KG1 (cell line): ENCODE results near the gene AKAP13.

Experiments used
- DNase-seq: peaks from one replicate; lab custom pipeline; 2025; lab: John Stamatoyannopoulos, UW

The AKAP13 gene

DNA sequence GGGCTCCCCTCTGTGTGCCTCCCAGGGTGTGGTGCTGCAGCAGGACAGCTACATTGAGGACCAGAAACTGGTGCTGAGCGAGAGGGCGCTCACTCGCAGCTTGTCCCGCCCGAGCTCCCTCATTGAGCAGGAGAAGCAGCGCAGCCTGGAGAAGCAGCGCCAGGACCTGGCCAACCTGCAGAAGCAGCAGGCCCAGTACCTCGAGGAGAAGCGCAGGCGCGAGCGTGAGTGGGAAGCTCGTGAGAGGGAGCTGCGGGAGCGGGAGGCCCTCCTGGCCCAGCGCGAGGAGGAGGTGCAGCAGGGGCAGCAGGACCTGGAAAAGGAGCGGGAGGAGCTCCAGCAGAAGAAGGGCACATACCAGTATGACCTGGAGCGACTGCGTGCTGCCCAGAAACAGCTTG, 360.6 kb downstream of the AKAP13 start:
- no peak for DNase-seq

DNA sequence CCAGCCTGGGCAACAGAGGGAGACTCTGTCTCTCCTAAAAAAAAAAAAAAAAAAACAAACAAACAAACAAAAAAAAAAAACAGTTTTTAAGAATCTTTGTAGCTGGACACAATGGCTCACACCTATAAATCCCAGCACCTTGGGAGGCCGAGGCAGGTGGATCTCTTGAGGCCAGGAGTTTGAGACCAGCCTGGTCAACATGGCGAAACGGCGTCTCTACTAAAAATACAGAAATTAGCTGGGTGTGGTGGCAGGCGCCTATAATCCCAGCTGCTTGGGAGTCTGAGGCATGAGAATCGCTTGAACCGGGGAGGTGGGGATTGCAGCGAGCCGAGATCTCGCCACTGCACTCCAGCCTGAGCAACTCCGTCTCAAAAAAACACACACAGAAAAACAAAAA, 361.3 kb downstream of the AKAP13 start:
- DNase-seq: no peak

DNA sequence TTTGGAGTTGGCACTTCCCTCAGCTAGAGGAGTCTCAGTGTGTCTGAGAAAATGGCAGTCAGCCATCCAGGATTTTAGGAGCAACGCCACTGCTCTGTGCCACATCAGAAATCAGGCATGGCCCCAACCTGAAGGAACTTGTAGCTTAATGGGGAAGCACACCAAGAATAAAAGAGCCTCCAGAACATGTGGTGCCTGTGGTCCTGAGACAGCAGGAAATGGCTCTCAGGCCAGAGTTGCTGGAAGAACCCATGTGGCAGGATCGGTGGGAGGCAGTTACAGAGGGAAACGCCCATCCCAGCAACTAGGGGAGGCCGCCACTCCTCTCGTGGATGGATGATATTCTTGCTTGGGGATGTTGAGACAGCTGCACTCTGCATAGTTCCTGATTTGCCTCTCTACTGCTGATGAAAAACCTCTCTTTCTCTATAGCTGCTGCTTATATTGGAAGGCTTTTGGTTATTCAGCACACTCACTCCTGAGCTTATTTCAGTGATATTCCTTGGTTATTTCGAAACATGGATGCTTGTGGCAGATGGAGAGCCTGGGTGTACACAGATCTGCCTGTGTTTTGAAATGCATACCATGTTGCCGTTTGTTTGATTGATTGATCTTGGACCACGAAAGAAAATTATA, 361.9 kb downstream of the AKAP13 start:
- no peak for DNase-seq

DNA sequence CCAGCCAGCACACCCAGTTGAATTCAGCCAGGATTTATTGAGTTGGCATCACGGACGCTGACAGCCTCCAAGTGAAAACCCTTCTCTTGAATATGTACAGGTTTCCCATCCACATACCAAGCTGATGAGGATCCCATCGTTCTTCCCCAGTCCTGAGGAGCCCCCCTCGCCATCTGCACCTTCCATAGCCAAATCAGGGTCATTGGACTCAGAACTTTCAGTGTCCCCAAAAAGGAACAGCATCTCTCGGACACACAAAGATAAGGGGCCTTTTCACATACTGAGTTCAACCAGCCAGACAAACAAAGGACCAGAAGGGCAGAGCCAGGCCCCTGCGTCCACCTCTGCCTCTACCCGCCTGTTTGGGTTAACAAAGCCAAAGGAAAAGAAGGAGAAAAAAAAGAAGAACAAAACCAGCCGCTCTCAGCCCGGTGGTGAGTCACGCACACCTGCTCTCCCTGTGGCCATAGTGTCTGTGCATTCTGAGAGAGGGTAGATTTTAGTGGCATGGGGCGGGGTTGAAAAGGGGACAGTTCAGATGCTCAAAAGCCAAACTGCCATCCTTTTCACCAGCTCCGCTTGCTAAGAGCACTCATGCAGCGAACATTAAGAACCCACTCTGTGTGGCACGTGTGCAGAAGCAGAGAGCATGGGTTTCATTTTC, 363.1 kb downstream of the AKAP13 start:
- DNase-seq: no peak

DNA sequence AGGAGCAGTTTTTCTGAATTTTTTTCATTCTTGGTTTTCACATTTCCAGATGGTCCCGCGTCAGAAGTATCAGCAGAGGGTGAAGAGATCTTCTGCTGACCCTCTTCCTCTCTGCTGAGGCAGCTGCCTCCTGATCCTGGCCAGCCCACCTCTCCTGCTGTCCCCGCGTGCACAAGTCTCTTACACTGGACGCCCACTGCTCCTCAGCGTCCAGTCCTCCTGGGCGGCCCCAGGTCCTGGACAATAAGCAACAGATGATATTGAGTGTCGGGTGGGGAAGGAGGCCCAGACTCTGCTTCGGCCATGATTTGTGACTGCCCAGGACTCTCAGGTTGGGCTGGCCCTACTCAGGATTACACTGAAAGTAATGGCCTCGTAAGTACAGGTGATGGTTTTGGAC, 364.2 kb downstream of the AKAP13 start:
- no peak for DNase-seq

DNA sequence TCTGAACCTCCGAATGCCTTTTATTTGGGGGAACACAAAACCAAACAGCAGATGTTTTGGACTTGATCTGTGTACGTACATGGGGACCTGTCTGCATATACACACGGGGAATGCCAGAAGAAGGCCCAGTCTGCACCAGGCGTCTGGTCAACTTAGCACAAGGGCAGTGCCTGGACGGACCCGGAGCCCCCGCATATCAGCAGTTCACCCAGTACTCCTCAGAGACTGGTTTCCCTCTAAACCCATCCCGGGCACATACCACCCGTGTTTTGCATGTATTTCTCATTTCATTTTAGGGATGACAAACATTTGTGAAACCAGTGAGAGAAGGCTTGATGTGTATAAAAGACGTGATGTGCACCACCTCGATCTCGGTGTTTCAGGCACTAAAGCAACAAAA, 364.6 kb downstream of the AKAP13 start:
- no peak for DNase-seq

DNA sequence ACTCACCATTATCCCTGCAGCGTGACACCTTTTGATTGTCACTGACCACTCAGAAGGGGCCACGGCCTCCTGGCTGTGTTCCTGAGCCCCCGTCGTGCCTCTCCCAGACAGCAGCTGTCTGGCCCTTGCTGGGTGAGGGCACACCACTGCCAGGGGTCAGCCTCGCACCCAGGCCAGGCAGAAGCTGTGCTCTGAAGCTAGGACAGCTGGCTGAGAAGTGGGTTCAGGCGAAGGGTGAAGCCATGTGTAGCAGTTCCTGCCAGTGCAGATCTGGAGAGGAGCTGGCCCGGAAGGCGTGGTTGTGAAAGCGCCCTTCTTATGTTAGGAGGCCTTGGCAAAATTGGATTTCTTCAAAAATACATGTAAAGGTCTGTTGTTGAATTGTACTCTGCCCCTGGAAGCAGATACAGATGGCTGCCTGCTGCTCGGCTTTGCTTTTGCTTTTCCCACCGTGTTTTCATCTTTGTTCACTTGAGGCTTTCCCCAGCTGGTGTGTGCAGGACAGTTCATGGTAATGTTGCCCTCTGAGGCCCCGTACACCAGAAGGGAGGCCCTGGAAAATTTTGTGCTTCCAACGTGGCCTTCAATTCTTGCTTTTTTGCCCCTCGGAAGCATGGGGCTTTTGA, 365.2 kb downstream of the AKAP13 start:
- no peak for DNase-seq

DNA sequence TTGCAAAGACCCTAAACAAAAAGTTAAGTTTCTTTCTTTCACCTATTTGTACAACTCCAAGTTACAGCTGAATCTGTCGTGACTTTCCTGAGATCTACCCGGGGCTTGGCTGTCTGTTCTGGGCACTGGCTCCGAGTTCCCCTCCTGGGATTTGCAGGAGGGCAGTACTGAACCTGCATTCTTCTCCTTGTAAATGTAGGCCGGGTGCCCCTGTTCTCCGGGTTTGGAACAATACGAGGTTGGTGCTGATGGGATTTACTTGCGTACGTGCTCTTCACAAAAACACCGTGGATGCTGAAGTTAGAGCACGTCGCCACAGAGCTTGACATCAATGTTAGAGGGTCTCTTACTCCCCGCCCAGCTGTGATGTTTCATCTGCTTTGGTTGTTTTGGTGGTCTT, 366.2 kb downstream of the AKAP13 start:
- DNase-seq: no peak

DNA sequence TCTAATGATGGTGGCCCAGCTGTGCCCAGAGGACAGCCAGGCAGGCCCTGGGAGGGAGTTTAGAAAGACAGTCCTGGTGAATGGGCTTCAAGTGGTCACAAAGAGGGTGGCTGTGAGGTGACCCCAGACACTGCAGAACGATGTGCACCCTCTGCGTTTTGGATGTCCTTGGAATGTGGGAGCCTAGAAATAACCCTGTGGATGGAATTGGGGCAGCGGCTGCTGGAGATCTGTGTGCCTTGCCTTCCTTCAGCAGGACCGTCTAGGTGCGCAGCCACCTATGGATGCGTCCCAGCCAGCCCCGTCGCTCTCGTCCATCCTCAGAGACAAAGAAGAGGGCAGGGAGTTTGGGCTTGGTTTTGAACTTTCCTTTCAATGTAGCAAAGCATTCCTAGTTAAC, 367.8 kb downstream of the AKAP13 start:
- no peak for DNase-seq

DNA sequence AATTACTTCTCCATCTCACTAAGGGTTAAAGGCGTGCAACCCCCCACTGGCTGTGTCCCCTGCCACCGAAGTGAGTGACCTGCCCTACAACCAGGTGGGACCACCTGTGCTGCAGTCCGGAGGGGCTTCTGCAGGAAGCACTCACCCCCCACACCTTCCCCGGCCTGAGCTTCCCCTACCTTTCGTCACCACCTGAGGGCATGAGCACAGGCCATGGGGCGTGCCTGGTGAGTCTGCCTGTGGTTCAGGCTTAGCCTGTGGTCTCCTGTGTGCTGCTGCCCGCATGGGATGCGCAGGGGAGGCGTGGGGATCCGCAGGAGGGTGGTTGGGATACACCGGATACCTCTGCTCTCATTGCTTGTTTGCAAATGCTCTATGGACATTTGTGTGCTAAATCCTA, 368.3 kb downstream of the AKAP13 start:
- DNase-seq: no peak

DNA sequence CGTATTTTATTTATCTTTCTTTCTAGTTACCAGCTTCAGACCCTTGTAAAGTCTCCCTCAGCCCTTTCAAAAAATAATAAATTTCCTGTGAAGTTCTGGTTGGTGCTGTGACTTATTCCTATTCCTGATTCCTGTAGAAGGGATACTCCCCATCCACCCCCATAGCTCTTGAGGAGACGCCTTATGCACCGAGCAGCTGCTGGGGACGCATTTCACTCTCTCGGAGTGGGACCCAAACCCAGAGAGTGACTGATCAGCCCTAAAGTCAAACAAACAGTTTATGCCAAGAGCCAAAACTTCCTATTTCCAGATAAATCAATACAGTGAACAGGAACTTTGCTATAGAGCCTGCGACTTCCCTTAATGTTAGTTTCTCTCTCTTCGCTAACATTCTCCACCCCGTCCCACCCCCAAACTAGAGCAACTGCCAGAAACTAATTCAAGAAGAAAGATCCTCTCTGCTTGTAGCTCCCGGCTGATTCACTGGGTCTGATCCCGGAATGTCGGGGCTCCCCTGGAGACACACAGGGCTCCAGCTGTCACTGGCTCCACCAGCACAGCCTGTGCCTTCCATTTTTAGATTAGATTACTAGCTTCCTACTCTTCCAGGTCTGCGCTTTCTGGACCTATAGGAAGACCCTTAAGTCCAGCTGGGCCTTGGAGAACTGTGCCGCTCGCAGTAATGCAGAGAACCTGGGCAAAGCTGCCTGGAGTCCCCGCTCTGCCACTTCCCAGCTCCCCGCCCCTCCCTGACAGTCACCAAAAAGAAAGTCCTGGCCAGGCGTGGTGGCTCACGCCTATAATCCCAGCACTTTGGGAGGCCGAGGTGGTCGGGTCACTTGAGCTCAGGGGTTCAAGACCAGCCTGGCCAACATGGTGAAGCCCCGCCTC, 369.1 kb downstream of the AKAP13 start:
- no peak for DNase-seq

DNA sequence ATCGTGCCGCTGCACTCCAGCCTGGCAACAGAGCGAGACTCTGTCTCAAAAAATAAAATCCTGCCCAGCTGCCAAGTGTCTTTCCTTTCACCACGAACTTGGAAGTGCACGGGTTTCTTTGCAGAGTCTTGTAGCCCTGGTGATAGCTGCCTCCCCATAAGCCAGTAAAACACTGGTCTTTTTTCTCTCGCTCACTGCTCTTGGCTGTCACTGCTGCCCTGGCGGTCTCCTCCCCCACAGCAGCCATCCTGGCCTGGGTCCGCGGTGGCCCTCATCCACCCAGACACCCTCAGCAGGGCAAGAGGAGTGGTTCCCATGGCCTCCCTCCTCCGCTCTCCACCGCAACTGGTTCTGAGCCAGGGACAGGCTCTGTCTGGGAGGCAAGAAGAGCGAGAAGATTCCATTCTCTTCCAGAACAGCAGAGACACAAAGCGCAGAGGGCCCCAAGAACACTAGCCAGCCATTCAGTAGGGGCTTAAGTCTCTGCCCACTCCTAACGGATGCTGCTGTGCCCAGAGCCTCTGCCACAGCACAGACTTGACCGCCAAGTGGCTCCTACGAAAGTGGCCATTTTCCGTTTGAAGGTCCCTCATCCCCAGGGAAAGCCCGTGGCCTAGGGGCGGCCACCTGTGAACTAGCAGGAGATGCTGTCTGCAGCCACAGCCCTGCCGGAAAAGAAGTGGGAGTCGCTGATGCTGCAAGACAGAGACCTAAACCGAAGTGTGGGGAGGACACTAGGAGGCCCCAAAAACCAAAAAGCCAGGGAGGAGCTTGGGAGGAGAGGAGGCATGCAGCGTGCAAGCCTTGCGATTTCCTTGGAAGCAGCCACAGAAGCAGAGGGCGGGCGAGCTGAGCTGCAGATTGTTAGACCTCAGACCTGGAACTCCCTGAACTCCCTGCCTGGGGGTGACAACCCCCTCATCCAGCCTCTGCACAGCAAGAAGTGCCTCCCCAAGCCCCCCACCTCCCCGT, 370.2 kb downstream of the AKAP13 start:
- no peak for DNase-seq

DNA sequence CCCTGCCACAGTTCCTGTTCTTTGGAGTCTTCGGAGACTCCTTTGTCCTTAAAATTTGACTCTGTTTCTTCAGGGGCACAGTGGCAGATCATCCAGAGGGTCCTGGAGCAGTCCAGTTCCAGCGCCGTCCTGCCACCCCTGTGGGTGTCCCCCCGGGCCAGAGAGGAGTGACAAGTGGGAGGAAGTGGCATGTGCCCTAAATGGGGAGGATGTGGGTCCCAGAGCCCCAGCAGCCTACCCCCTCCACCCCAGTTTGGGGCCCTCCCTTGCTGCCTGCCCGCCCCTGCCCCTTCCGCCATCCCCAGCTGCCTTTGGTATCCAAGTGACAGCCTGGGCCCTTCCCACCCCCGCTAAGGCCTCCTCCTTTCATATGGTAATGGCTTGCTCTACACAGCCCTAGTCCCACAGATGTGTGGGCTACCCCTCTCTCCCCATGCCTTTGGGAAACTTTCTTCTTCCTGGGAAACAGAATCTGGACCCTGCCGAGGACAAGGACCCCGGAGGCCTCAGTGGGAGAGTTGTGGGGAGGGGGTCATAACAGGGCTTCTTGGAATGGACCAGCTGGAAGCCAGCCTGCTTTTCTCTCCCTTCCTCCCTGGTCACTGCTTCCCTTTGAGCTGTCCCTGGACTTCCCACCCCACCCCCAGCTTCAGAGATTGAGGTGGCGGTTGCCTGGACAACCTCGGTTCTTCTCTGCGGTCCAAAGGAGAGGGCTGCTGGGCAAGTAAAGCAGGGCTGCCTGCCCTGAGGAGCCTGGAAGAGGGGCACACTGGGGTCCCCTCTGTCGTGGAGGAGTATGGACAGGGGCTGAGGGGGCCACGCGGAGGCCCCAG, 371.1 kb downstream of the AKAP13 start:
- DNase-seq: no peak

DNA sequence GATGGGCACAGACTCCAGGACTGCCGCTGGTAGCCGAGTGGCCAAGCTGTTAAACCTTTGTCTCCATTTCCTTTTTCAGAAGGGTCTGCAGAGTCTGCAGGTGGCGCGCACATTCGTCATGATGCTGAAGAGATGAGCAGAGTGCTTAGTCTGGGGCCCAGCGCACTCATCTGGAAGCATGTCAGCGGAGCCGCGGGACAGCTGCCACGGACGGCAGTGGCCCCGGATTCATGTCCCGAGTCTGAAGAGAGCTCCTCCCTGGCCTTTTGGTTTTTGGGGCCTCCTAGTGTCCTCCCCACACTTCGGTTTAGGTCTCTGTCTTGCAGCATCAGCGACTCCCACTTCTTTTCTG, 371.7 kb downstream of the AKAP13 start:
- DNase-seq: no peak

DNA sequence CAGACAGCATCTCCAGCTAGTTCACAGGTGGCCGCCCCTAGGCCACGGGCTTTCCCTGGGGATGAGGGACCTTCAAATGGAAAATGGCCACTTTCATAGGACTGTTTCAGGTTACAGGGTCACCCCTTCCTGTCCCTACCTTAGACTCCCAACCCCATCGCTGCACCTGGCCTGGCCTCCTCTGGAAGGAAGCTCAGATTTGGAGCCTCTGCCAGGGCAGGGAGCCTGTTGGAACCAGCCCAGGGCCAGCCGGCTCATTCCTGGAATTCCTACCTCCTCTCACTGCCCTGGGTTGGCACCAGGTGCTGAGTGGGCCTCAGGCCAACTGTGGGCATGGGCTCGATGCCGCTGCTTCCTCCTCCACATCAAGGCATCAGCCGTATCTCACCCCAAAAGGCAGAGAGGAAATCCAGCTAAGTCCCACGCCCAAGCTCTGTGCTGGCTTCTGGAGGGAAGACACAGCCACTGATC, 372.1 kb downstream of the AKAP13 start:
- DNase-seq: no peak

DNA sequence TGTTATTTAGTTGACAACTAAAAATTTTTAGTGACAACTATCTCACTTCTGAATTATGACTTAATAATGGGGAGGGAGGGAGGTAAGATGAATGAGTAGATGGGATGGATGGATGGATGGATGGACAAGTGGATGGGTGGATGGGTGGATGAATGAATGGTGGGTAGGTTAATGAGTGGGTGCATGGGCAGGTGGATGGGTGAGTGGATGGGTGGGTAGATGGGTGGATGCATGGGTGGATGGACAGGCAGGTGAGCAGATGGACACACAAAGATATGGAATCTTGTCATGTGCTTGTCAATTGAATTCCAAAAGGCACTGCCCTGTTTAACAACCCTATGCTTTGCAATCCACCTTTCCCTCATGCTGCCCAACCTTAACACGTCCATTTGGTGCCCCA, 372.9 kb downstream of the AKAP13 start:
- DNase-seq: no peak

DNA sequence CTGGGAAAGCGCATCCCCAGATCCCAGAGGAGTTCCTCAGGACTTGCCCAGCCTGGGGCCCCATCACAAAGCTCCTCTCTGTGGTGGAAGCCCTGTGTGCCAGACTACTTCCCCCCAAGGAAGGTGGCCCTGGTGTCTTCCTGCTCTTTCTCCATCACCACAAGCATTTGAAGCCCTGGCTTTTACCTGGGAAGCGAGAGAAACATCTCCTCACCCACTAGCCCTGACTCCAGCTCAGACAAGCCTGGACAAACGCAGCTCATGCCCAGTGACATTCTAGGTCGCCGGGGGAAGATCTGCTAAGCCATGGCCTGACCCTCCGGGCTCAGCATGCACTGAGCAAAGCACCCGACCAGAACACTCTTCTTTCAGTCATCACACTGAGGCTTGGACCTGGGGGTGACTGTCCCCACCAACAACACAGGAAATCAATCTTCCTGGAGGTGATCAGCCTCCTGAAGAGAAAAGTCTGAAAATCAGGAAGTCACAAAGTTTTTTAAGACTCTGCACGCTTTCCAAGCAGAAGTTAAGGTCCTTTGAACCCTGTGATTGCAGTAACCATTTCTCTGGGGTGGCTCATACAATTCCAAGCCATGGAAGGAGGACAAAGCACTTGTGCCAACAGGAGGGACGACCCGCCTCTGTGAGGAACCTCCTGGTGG, 373.5 kb downstream of the AKAP13 start:
- DNase-seq: no peak

DNA sequence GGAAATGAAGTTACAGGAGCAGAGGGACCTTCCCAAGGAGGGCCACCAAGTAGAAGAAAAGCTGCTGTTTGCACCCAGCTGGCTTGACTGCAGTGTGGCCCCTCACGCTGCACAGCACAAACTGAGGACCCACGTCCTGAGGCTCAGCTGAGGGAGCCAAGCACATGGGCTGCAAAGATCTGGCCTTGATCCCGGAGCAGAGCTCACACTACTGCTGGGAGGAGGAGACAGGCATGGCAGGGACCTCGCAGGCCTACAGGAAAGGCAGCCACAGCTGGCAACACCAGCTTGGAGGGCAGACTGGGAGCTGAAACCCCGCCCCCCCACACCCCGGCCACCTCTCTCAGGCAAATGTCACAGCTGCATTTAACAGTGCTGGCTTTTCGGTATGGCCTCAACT, 374.6 kb downstream of the AKAP13 start:
- DNase-seq: no peak

DNA sequence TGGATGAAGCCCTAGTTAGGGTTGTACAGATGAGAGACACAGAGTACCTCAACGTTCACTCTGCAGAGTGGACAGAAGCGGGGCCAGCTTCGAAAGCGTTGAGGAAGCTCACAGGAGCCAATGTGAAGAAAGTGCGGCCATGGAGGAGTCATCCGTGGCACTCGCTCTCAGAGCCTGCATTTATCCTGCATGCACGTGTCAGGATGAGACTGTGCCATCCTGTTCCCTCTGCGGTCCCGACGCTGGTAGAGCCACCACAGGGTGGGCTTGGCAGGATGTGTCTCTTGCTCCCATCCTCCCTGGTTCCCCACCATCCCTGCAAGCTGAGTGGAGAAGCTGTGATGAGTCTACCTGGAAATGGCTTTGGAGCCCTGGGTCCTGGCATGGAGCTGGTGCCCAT, 375.1 kb downstream of the AKAP13 start:
- no peak for DNase-seq

DNA sequence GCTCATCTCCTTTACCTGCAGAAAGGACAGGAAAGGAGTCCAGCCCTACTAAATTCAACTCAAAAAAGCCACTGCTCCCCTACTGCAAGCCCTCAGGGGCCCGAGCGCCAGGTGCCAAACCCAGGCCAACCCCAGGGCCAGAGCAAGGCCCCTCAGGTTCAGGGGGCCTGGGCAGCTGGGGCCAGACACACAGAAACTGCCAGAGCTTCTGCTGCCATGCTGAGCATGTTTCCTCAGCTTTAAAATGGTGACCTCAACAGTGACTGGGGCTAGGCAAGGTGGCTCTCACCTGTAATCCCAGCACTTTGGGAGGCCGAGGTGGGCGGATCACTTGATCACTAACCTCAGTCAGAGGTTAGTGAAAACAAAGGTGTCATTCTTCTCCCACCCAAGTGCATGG, 375.5 kb downstream of the AKAP13 start:
- DNase-seq: no peak
